H9 (cell line): ENCODE data around the gene CENPP. TPM values are rescaled to one million over a fixed set of nuclear protein-coding genes. Genes with fewer than 3 reads are reported as not detected.

Experiments used
- DNase-seq: peaks from one replicate; pipeline ENCODE4 v3.0.0-alpha.2; 2017
- H2AFZ ChIP-seq: one replicate; pipeline ENCODE4 v1.6.1; 2013; ENCODE audit warnings: mild to moderate bottlenecking, low read length, control low read depth, moderate library complexity
- H2AK5ac ChIP-seq: 2 replicates; pipeline ENCODE4 v1.6.1; 2013; ENCODE audit warnings: low read length, control low read depth, mixed read lengths; ENCODE audit not compliant: insufficient read length
- H2BK120ac ChIP-seq: one replicate; pipeline ENCODE4 v1.6.1; 2013; ENCODE audit warnings: low read depth, mild to moderate bottlenecking, low read length, control low read depth, inconsistent platforms; ENCODE audit not compliant: poor library complexity, severe bottlenecking
- H2BK12ac ChIP-seq: 2 replicates; pipeline ENCODE4 v1.6.1; 2013; ENCODE audit warnings: low read length, control low read depth, mixed read lengths, low read depth; ENCODE audit not compliant: insufficient read length
- H2BK15ac ChIP-seq: 2 replicates; pipeline ENCODE4 v1.6.1; 2013; ENCODE audit warnings: low read depth, low read length, control low read depth
- H2BK20ac ChIP-seq: one replicate; pipeline ENCODE4 v1.6.1; 2013; ENCODE audit warnings: low read depth, mild to moderate bottlenecking, low read length, control low read depth, inconsistent platforms; ENCODE audit not compliant: poor library complexity, severe bottlenecking
- H2BK5ac ChIP-seq: 2 replicates; pipeline ENCODE4 v1.6.1; 2013; ENCODE audit warnings: low read length, control low read depth, mixed read lengths; ENCODE audit not compliant: insufficient read length
- H3K14ac ChIP-seq: 2 replicates; pipeline ENCODE4 v1.6.1; 2013; ENCODE audit warnings: low read length, control low read depth; ENCODE audit not compliant: insufficient read depth
- H3K18ac ChIP-seq: 2 replicates; pipeline ENCODE4 v1.6.1; 2013; ENCODE audit warnings: low read depth, mild to moderate bottlenecking, mixed read lengths, low read length, control low read depth; ENCODE audit not compliant: insufficient read length
- H3K23ac ChIP-seq: 2 replicates; pipeline ENCODE4 v1.6.1; 2013; ENCODE audit warnings: low read length, control low read depth, mixed read lengths, low read depth; ENCODE audit not compliant: insufficient read length
- H3K23me2 ChIP-seq: 2 replicates; pipeline ENCODE4 v1.6.1; 2013; ENCODE audit warnings: low read depth, mild to moderate bottlenecking, mixed read lengths, low read length, control low read depth; ENCODE audit not compliant: insufficient read length, poor library complexity, severe bottlenecking
- H3K27ac ChIP-seq: 2 replicates; pipeline ENCODE4 v1.5.1; 2013; ENCODE audit warnings: low read length, control low read depth, mixed read lengths, low read depth; ENCODE audit not compliant: insufficient read length
- H3K27me3 ChIP-seq: 2 replicates; pipeline ENCODE4 v1.6.1; 2013; ENCODE audit warnings: low read length, control low read depth, inconsistent platforms; ENCODE audit not compliant: insufficient read depth
- H3K4ac ChIP-seq: 2 replicates; pipeline ENCODE4 v1.6.1; 2013; ENCODE audit warnings: low read depth, mild to moderate bottlenecking, control low read depth, inconsistent platforms, low read length, moderate library complexity
- H3K4me1 ChIP-seq: 2 replicates; pipeline ENCODE4 v1.6.1; 2013; ENCODE audit warnings: low read length, control low read depth, inconsistent platforms; ENCODE audit not compliant: insufficient read depth
- H3K4me2 ChIP-seq: 2 replicates; pipeline ENCODE4 v1.6.1; 2013; ENCODE audit warnings: low read length, control low read depth, mixed read lengths; ENCODE audit not compliant: insufficient read length, insufficient read depth
- H3K56ac ChIP-seq: 2 replicates; pipeline ENCODE4 v1.6.1; 2013; ENCODE audit warnings: low read depth, mild to moderate bottlenecking, mixed read lengths, low read length, control low read depth; ENCODE audit not compliant: insufficient read length
- H3K79me1 ChIP-seq: 2 replicates; pipeline ENCODE4 v1.6.1; 2013; ENCODE audit warnings: low read depth, mild to moderate bottlenecking, moderate library complexity, low read length, control low read depth, inconsistent platforms; ENCODE audit not compliant: insufficient read depth, poor library complexity, severe bottlenecking
- H3K79me2 ChIP-seq: 2 replicates; pipeline ENCODE4 v1.6.1; 2013; ENCODE audit warnings: low read length, control low read depth, inconsistent platforms; ENCODE audit not compliant: insufficient read depth
- H3K9ac ChIP-seq: 2 replicates; pipeline ENCODE4 v1.6.1; 2013; ENCODE audit warnings: low read length, control low read depth, mixed read lengths; ENCODE audit not compliant: insufficient read length; ENCODE audit errors: extremely low read depth
- H3K9me3 ChIP-seq: one replicate; pipeline ENCODE4 v1.6.1; 2013; ENCODE audit warnings: low read depth, low read length, inconsistent platforms; ENCODE audit not compliant: control insufficient read depth
- H3T11ph ChIP-seq: one replicate; pipeline ENCODE4 v1.6.1; 2013; ENCODE audit warnings: mild to moderate bottlenecking, low read length, control low read depth, inconsistent platforms
- H4K20me1 ChIP-seq: one replicate; pipeline ENCODE4 v1.6.1; 2013; ENCODE audit not compliant: control insufficient read depth, insufficient read length, insufficient read depth
- H4K5ac ChIP-seq: 2 replicates; pipeline ENCODE4 v1.6.1; 2013; ENCODE audit warnings: low read depth, mild to moderate bottlenecking, mixed read lengths, low read length, control low read depth; ENCODE audit not compliant: insufficient read length
- H4K8ac ChIP-seq: replicated peaks from 2 replicates; pipeline ENCODE4 v1.6.1; 2013; ENCODE audit warnings: low read length, control low read depth, mixed read lengths, low read depth; ENCODE audit not compliant: insufficient read length
- H4K91ac ChIP-seq: 2 replicates; pipeline ENCODE4 v1.6.1; 2013; ENCODE audit warnings: low read depth, mild to moderate bottlenecking, moderate library complexity, mixed read lengths, low read length, control low read depth; ENCODE audit not compliant: insufficient read length
- H3K27ac Mint-ChIP-seq, 3 experiments: 2 replicates in 2 of 3; 3 replicates in 1 of 3; pipeline ENCODE4 v1.8.0; 2020 to 2021; ENCODE audit warnings: mixed read lengths in 3 of 3, mild to moderate bottlenecking in 1 of 3, moderate library complexity in 1 of 3
- H3K27me3 Mint-ChIP-seq: 2 replicates; pipeline ENCODE4 v1.8.0; 2021; ENCODE audit warnings: low read depth, mild to moderate bottlenecking, moderate library complexity, mixed read lengths
- H3K36me3 Mint-ChIP-seq, 3 experiments: 2 replicates in 2 of 3; 3 replicates in 1 of 3; pipeline ENCODE4 v1.8.0; 2020 to 2021; ENCODE audit warnings: low read depth in 3 of 3, mixed read lengths in 3 of 3; ENCODE audit not compliant: insufficient read depth in 1 of 3
- H3K4me1 Mint-ChIP-seq, 2 experiments: 2 replicates each; pipeline ENCODE4 v1.8.0; 2020; ENCODE audit warnings: mixed read lengths in 2 of 2
- H3K4me3 Mint-ChIP-seq, 2 experiments: 2 replicates in 1 of 2; 3 replicates in 1 of 2; pipeline ENCODE4 v1.8.0; 2020 to 2021; ENCODE audit warnings: mild to moderate bottlenecking in 2 of 2, mixed read lengths in 2 of 2, moderate library complexity in 1 of 2
- H3K9me3 Mint-ChIP-seq, 2 experiments: 2 replicates in 1 of 2; 3 replicates in 1 of 2; pipeline ENCODE4 v1.8.0; 2020; ENCODE audit warnings: mild to moderate bottlenecking in 2 of 2, mixed read lengths in 2 of 2, moderate library complexity in 1 of 2
- WGBS: extraction: QIAGEN DNeasy Blood & Tissue Kit; methylation state at CpG from one replicate; pipeline ENCODE4 v1.1.7; 2013; ENCODE audit warnings: missing lambda C conversion rate, low lambda C conversion rate, mixed read lengths; ENCODE audit not compliant: insufficient read length; ENCODE audit errors: extremely low coverage; 5-methylcytosine and 5-hydroxymethylcytosine counted together
- total RNA-seq: library from RNA; stranded (reverse); gene quantifications from 2 replicates; pipeline ENCODE4 v1.2.1, GENCODE V29; 2021
- TF ChIP-seq, protein P1 (sequence below): fragments of 200-600 bp; sonication (generic); conservative IDR thresholded peaks from 3 replicates; pipeline ENCODE4 v1.8.0; 2021; ENCODE audit warnings: antibody characterized with exemption, mild to moderate bottlenecking

The CENPP gene
- total RNA-seq, 1 experiment from 2014 or later = 9.1 TPM

DNA sequence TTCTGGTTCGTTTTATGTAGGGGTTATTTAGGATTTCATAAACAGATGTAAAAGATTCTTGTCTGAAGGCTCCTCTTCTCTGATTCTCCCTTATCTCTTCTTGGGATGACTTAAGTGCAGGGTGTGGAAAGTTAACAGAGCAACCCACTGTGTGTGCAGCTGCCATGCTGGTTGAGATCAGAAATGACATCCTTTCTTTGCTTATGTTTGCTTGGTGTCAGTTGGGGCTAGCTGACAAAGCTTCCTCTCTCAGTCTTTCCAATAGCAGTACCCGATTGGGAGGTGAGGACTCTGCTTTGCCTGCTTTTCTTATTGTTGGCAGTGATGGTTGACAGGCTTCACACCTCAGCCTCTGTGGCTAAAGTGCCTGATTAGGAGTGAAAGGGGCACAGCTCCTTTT is 52.1 kb downstream of the CENPP start:
- Histone ChIP-seq H3K23me2 (no peaks in the 10 kb centered on the region), H3K27ac (no peak overlapping the region), H2BK15ac (no peak overlapping the region), H3K79me2 (no peaks in the 10 kb centered on the region), H4K91ac (no peak overlapping the region), H2BK20ac (no peak overlapping the region), H3K14ac (no peak overlapping the region), H3K9me3 (no peaks in the 10 kb centered on the region), H3T11ph (no peak overlapping the region), H3K23ac (no peak overlapping the region), H3K56ac (no peak overlapping the region), H3K4ac (no peak overlapping the region), H4K8ac (no peak overlapping the region), H3K27me3 (no peaks in the 10 kb centered on the region), H4K20me1 (no peaks in the 10 kb centered on the region), H2BK120ac (no peak overlapping the region), H3K9ac (no peak overlapping the region), H2BK12ac (no peak overlapping the region), H3K4me2 (no peak overlapping the region), H3K4me1 (peaks cover 7% of the 10 kb centered on the region; the same call in 1 of the 2 replicates), H2BK5ac (no peak overlapping the region), H4K5ac (no peak overlapping the region), H2AFZ (no peak overlapping the region), H3K18ac (no peak overlapping the region), H2AK5ac (no peak overlapping the region), H3K79me1 (no peaks in the 10 kb centered on the region)
- Mint-ChIP-seq H3K4me3 (no peak overlapping the region), H3K9me3 (peaks cover 3 to 4% of the 10 kb centered on the region in 2 experiments; a peak in 2 of 5 replicates), H3K36me3 (peaks cover 0 to under 1% (median 0%) of the 10 kb centered on the region in 3 experiments; a peak in 4 of 7 replicates), H3K4me1 (peaks cover 22 to 26% of the 10 kb centered on the region in 2 experiments), H3K27me3 (no peaks in the 10 kb centered on the region), H3K27ac (no peak overlapping the region; a peak in 1 of 7 replicates)
- no peak for DNase-seq
- no CpG with 5 or more reads among the region's 2 CpGs for WGBS
- TF ChIP-seq, protein P1, sequence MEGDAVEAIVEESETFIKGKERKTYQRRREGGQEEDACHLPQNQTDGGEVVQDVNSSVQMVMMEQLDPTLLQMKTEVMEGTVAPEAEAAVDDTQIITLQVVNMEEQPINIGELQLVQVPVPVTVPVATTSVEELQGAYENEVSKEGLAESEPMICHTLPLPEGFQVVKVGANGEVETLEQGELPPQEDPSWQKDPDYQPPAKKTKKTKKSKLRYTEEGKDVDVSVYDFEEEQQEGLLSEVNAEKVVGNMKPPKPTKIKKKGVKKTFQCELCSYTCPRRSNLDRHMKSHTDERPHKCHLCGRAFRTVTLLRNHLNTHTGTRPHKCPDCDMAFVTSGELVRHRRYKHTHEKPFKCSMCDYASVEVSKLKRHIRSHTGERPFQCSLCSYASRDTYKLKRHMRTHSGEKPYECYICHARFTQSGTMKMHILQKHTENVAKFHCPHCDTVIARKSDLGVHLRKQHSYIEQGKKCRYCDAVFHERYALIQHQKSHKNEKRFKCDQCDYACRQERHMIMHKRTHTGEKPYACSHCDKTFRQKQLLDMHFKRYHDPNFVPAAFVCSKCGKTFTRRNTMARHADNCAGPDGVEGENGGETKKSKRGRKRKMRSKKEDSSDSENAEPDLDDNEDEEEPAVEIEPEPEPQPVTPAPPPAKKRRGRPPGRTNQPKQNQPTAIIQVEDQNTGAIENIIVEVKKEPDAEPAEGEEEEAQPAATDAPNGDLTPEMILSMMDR = no peak
